ENCODE data around the gene PLEKHM3.

Gene PLEKHM3

DNA sequence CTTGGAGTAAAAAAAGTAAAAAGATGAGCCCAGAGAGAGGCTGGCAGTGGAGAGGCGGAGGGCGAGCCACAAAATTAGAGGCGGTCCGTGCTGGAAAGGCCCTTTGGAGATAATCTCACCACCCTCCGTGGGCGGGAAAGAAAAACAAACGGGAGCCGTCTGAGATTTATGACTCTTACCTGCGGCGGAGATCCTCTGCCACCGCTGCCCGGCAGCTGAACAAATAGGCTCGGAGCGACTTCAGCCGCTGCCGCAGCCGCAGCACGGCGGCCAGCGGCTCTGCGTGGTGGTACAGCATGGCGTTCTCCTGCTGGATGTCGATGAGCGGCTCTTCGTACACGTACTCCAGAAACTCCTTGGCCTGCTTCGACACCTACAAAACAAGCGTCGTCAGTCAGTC is 94.6 kb downstream of the PLEKHM3 start:
- Histone ChIP-seq H3K9ac (ENCODE audit: low read length) (no peak overlapping the region), H3K9me3 (ENCODE audit: insufficient read depth, low read length) (no peaks in the 10 kb centered on the region), H3K79me2 (ENCODE audit: low read length) (no peaks in the 10 kb centered on the region), H3K27me3 (ENCODE audit: low read depth, low read length) (no peaks in the 10 kb centered on the region), H4K20me1 (ENCODE audit: insufficient read depth, low read length) (no peaks in the 10 kb centered on the region), H3K4me3 (ENCODE audit: low read length) (no peak overlapping the region), H3K4me2 (ENCODE audit: low read length) (no peak overlapping the region), H3K36me3 (replicated peaks; ENCODE audit: low read depth, low read length) (no peaks in the 10 kb centered on the region), H3K27ac (ENCODE audit: low read length) (no peak overlapping the region), H2AFZ (ENCODE audit: low read depth, low read length) (no peak overlapping the region), H3K4me1 (ENCODE audit: low read length) (no peaks in the 10 kb centered on the region)
- TF ChIP-seq, protein P1, sequence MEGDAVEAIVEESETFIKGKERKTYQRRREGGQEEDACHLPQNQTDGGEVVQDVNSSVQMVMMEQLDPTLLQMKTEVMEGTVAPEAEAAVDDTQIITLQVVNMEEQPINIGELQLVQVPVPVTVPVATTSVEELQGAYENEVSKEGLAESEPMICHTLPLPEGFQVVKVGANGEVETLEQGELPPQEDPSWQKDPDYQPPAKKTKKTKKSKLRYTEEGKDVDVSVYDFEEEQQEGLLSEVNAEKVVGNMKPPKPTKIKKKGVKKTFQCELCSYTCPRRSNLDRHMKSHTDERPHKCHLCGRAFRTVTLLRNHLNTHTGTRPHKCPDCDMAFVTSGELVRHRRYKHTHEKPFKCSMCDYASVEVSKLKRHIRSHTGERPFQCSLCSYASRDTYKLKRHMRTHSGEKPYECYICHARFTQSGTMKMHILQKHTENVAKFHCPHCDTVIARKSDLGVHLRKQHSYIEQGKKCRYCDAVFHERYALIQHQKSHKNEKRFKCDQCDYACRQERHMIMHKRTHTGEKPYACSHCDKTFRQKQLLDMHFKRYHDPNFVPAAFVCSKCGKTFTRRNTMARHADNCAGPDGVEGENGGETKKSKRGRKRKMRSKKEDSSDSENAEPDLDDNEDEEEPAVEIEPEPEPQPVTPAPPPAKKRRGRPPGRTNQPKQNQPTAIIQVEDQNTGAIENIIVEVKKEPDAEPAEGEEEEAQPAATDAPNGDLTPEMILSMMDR (IDR thresholded peaks at IDR 0.05; ENCODE audit: low read depth, low read length), result no peak
- no peak for TF ChIP-seq EZH2phosphoT487 (IDR thresholded peaks at IDR 0.05; ENCODE audit: low read depth)

DNA sequence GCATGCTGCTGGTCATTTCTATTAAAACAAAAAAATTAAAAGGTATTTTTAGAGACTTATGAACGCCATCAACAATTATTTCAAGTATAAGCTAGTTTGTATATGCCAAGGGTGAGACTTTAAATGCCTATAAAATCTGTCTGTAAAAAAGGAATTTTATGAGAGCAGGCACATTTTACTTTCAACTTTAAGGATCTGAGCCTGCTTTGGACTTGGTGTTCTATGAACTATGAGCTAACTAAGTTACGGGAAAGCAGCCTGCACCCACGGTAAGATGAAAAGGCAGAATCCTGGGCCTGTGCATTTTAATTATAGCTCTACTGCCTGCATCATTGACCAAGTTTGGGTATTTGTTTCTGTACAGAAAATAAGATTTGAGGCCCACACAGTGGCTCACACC is 95.4 kb downstream of the PLEKHM3 start:
- H3K27ac ChIP-seq (ENCODE audit: low read length), result no peak overlapping the region
- H3K9ac ChIP-seq (ENCODE audit: low read length), result no peak overlapping the region
- no peak overlapping the region for H3K4me3 ChIP-seq (ENCODE audit: low read length)
- no peaks in the 10 kb centered on the region for H3K79me2 ChIP-seq (ENCODE audit: low read length)
- H3K9me3 ChIP-seq (ENCODE audit: insufficient read depth, low read length), result no peaks in the 10 kb centered on the region
- no peaks in the 10 kb centered on the region for H3K4me1 ChIP-seq (ENCODE audit: low read length)
- TF ChIP-seq EZH2phosphoT487 (IDR thresholded peaks at IDR 0.05; ENCODE audit: low read depth), result no peak
- TF ChIP-seq, protein P1 (IDR thresholded peaks at IDR 0.05; ENCODE audit: low read depth, low read length), result no peak
- H2AFZ ChIP-seq (ENCODE audit: low read depth, low read length), result no peak overlapping the region
- no peaks in the 10 kb centered on the region for H3K36me3 ChIP-seq (replicated peaks; ENCODE audit: low read depth, low read length)
- H3K4me2 ChIP-seq (ENCODE audit: low read length), result no peak overlapping the region
- H4K20me1 ChIP-seq (ENCODE audit: insufficient read depth, low read length), result no peaks in the 10 kb centered on the region
- H3K27me3 ChIP-seq (ENCODE audit: low read depth, low read length), result no peaks in the 10 kb centered on the region

DNA sequence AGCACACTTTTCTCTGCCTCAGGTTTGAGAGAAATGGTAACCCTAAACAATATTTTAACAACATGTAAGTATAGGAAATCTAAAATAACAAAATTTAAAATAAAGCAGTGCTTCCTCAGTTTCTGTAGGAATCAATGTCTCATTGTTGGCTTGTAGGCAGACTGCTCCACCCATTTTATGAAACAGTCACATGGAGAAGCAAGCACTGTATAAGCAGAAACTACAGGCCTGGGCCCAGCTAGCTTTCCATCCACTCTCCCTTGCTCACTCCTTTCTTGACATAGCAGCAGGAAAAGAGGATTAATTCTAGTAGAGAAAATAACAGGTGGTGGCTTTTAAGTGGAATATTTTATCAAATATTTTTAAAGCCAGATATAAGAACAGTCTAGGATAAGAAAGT is 97.2 kb downstream of the PLEKHM3 start:
- Histone ChIP-seq H3K27ac (ENCODE audit: low read length) (no peak overlapping the region), H3K9ac (ENCODE audit: low read length) (no peak overlapping the region), H3K79me2 (ENCODE audit: low read length) (no peaks in the 10 kb centered on the region), H3K27me3 (ENCODE audit: low read depth, low read length) (no peaks in the 10 kb centered on the region), H3K4me3 (ENCODE audit: low read length) (no peak overlapping the region), H3K36me3 (replicated peaks; ENCODE audit: low read depth, low read length) (no peaks in the 10 kb centered on the region), H3K4me1 (ENCODE audit: low read length) (no peaks in the 10 kb centered on the region), H4K20me1 (ENCODE audit: insufficient read depth, low read length) (no peaks in the 10 kb centered on the region), H2AFZ (ENCODE audit: low read depth, low read length) (no peak overlapping the region), H3K9me3 (ENCODE audit: insufficient read depth, low read length) (no peaks in the 10 kb centered on the region), H3K4me2 (ENCODE audit: low read length) (no peak overlapping the region)
- TF ChIP-seq EZH2phosphoT487 (IDR thresholded peaks at IDR 0.05; ENCODE audit: low read depth), result no peak
- TF ChIP-seq, protein P1 (IDR thresholded peaks at IDR 0.05; ENCODE audit: low read depth, low read length), result no peak

DNA sequence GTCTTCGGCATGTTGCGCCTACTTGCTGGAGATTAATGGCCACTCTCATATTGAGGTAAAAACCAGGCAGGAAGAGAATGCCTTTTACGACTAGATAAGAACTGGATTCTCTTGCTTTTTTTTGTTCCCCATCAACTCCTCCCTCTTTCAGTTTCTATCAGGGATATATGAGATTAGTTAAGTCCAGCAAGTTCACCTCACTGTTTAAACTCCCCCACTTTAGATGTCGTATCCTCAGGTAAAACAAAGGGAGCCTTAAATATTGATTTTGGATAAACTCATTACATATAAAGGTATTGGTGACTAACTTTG is 98.4 kb downstream of the PLEKHM3 start:
- Histone ChIP-seq H3K9ac (ENCODE audit: low read length) (no peak overlapping the region), H3K36me3 (replicated peaks; ENCODE audit: low read depth, low read length) (no peaks in the 10 kb centered on the region), H4K20me1 (ENCODE audit: insufficient read depth, low read length) (no peaks in the 10 kb centered on the region), H3K27me3 (ENCODE audit: low read depth, low read length) (no peaks in the 10 kb centered on the region), H3K79me2 (ENCODE audit: low read length) (no peaks in the 10 kb centered on the region), H3K9me3 (ENCODE audit: insufficient read depth, low read length) (no peaks in the 10 kb centered on the region), H2AFZ (ENCODE audit: low read depth, low read length) (no peak overlapping the region), H3K4me3 (ENCODE audit: low read length) (no peak overlapping the region), H3K4me1 (ENCODE audit: low read length) (no peaks in the 10 kb centered on the region), H3K4me2 (ENCODE audit: low read length) (no peak overlapping the region), H3K27ac (ENCODE audit: low read length) (no peak overlapping the region)
- no peak for TF ChIP-seq EZH2phosphoT487 (IDR thresholded peaks at IDR 0.05; ENCODE audit: low read depth)
- TF ChIP-seq, protein P1 (IDR thresholded peaks at IDR 0.05; ENCODE audit: low read depth, low read length), result no peak

Data from OCI-LY3 (cell line).